ENCODE data around the gene SRGAP3.

Gene SRGAP3

GRCh38 chr3:8975081-8976020 lies 274.1 kb downstream of the SRGAP3 start:
- TF ChIP-seq CTCF (IDR thresholded peaks at IDR 0.05; ENCODE audit: insufficient read depth, low read depth, low read length, missing control alignments): no peak
- H3K4me3 ChIP-seq (ENCODE audit: low read depth, low read length): no peak overlapping the region

GRCh38 chr3:8974458-8974857 lies 275.0 kb downstream of the SRGAP3 start:
- no peak for DNase-seq (ENCODE audit: low read depth)
- H3K4me3 ChIP-seq (ENCODE audit: low read depth, low read length): no peak overlapping the region
- no peak for TF ChIP-seq CTCF (IDR thresholded peaks at IDR 0.05; ENCODE audit: insufficient read depth, low read depth, low read length, missing control alignments)

More at GRCh38 chr3:8975081-8976020, 274.1 kb downstream of the SRGAP3 start:
- no peak for DNase-seq (ENCODE audit: low read depth)

GRCh38 chr3:8972639-8973038 lies 276.8 kb downstream of the SRGAP3 start:
- no peak for TF ChIP-seq CTCF (IDR thresholded peaks at IDR 0.05; ENCODE audit: insufficient read depth, low read depth, low read length, missing control alignments)
- peak; percentile 31 for DNase-seq (ENCODE audit: low read depth)
- H3K4me3 ChIP-seq (ENCODE audit: low read depth, low read length): no peak overlapping the region

GRCh38 chr3:8970971-8971589 lies 278.4 kb downstream of the SRGAP3 start:
- H3K4me3 ChIP-seq (ENCODE audit: low read depth, low read length): no peak overlapping the region
- TF ChIP-seq CTCF (IDR thresholded peaks at IDR 0.05; ENCODE audit: insufficient read depth, low read depth, low read length, missing control alignments): peak; percentile 87
- DNase-seq (ENCODE audit: low read depth): peak; percentile 72

GRCh38 chr3:8969241-8969640 lies 280.2 kb downstream of the SRGAP3 start:
- TF ChIP-seq CTCF (IDR thresholded peaks at IDR 0.05; ENCODE audit: insufficient read depth, low read depth, low read length, missing control alignments): no peak
- DNase-seq (ENCODE audit: low read depth): no peak
- no peak overlapping the region for H3K4me3 ChIP-seq (ENCODE audit: low read depth, low read length)

- no peak for DNase-seq (ENCODE audit: low read depth)
- TF ChIP-seq CTCF (IDR thresholded peaks at IDR 0.05; ENCODE audit: insufficient read depth, low read depth, low read length, missing control alignments): no peak
- no peak overlapping the region for H3K4me3 ChIP-seq (ENCODE audit: low read depth, low read length)
Measured at GRCh38 chr3:8968375-8968882, 281.0 kb downstream of the SRGAP3 start.
